ENCODE results near the gene LHFPL2.

DNA sequence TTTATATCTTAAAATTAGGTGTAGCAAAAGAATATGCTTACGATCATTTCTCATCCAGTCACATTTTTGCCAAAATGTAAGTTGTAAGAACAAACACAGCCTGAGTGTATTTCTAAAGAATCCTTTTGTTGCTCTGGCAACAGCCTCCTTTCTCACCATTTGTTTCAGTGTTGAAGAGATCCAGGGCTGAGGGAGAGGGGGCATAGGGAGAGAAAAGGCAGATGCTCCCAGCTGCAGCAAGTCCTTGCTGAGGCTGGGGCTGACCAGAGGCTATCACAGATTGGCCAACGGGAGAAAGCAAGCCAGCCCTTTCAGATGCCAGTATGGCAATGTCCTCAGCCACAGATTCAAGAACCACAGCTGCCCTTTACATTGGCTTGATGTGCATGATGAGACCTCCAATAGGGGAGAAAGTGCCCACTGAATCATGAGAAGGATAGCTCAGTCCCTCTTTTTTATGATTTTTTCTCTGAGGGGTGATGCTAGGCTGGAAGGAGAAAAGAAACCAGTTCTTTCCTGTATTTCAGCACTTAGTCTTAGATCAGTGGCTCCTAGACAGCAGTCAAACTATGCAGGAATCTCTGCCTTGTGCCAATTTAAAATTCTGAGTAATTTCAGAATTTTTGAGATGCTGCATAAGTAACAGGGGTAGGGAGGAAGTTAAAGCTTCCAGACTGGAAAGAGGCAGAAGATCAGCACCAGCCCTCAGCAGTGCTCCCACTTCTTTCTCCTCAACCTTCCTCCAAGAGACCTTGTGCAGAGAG, 142.1 kb downstream of the LHFPL2 start:
- TF ChIP-seq POLR2A (IDR thresholded peaks at IDR 0.05; ENCODE audit: low read depth, low read length) (no peak), BHLHE40 (IDR thresholded peaks at IDR 0.05; ENCODE audit: low read depth, low read length) (no peak), USF2 (IDR thresholded peaks at IDR 0.05; ENCODE audit: low read depth, low read length) (no peak), RFX5 (IDR thresholded peaks at IDR 0.05; ENCODE audit: low read depth, low read length) (no peak), RCOR1 (IDR thresholded peaks at IDR 0.05; ENCODE audit: insufficient replicate concordance, low read length) (no peak), RAD21 (IDR thresholded peaks at IDR 0.05; ENCODE audit: low read length) (no peak), NFE2L2 (IDR thresholded peaks at IDR 0.05; ENCODE audit: low read depth, low read length) (no peak), CHD1 (IDR thresholded peaks at IDR 0.05; ENCODE audit: low read depth, low read length) (no peak)
- TF ChIP-seq, protein P1, sequence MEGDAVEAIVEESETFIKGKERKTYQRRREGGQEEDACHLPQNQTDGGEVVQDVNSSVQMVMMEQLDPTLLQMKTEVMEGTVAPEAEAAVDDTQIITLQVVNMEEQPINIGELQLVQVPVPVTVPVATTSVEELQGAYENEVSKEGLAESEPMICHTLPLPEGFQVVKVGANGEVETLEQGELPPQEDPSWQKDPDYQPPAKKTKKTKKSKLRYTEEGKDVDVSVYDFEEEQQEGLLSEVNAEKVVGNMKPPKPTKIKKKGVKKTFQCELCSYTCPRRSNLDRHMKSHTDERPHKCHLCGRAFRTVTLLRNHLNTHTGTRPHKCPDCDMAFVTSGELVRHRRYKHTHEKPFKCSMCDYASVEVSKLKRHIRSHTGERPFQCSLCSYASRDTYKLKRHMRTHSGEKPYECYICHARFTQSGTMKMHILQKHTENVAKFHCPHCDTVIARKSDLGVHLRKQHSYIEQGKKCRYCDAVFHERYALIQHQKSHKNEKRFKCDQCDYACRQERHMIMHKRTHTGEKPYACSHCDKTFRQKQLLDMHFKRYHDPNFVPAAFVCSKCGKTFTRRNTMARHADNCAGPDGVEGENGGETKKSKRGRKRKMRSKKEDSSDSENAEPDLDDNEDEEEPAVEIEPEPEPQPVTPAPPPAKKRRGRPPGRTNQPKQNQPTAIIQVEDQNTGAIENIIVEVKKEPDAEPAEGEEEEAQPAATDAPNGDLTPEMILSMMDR (conservative IDR thresholded peaks at IDR 0.05; ENCODE audit: low read depth, low read length): no peak
- TF ChIP-seq, protein P2, sequence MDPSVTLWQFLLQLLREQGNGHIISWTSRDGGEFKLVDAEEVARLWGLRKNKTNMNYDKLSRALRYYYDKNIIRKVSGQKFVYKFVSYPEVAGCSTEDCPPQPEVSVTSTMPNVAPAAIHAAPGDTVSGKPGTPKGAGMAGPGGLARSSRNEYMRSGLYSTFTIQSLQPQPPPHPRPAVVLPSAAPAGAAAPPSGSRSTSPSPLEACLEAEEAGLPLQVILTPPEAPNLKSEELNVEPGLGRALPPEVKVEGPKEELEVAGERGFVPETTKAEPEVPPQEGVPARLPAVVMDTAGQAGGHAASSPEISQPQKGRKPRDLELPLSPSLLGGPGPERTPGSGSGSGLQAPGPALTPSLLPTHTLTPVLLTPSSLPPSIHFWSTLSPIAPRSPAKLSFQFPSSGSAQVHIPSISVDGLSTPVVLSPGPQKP (IDR thresholded peaks at IDR 0.05; ENCODE audit: borderline replicate concordance, low read depth, low read length): no peak

Measured in IMR-90 (cell line).